Measurements from ENCODE around the gene LUZP2. TPM values are rescaled to one million over a fixed set of nuclear protein-coding genes. Genes with fewer than 3 reads are reported as not detected.

Gene LUZP2
- not detected in 2 replicates for total RNA-seq (2014; rRNA removed; shearing (Covaris generic))

GRCh38 chr11:24496736-24497725, at the start of gene LUZP2:
LUZP2 (plus strand) TSS chr11:24497053.
- DNase-seq (ENCODE audit: low spot score) = no peak

- DNase-seq (ENCODE audit: low spot score) = no peak
Observed at GRCh38 chr11:24453129-24453718, 43.6 kb upstream of the LUZP2 start.

GRCh38 chr11:24457985-24458384, 38.9 kb upstream of the LUZP2 start:
- DNase-seq (ENCODE audit: low spot score) = no peak

GRCh38 chr11:24470431-24470830, 26.4 kb upstream of the LUZP2 start:
- DNase-seq (ENCODE audit: low spot score) = no peak

- no peak for DNase-seq (ENCODE audit: low spot score)
Observed at GRCh38 chr11:24471084-24471483, 25.8 kb upstream of the LUZP2 start.

- no peak for DNase-seq (ENCODE audit: low spot score)
Observed at GRCh38 chr11:24478718-24479117, 18.1 kb upstream of the LUZP2 start.

GRCh38 chr11:24489477-24489876, 7.4 kb upstream of the LUZP2 start:
- DNase-seq (ENCODE audit: low spot score) = no peak

GRCh38 chr11:24496386-24496735, 492 bp upstream of the LUZP2 start:
- DNase-seq (ENCODE audit: low spot score) = no peak

GRCh38 chr11:24497831-24498230, 978 bp downstream of the LUZP2 start:
- no peak for DNase-seq (ENCODE audit: low spot score)

GRCh38 chr11:24502425-24502824, 5.6 kb downstream of the LUZP2 start:
- no peak for DNase-seq (ENCODE audit: low spot score)

- peak; percentile 48 for DNase-seq (ENCODE audit: low spot score)
Observed at GRCh38 chr11:24509114-24509513, 12.3 kb downstream of the LUZP2 start.

- peak; percentile 61 for DNase-seq (ENCODE audit: low spot score)
Observed at GRCh38 chr11:24511511-24511910, 14.7 kb downstream of the LUZP2 start.

- no peak for DNase-seq (ENCODE audit: low spot score)
Observed at GRCh38 chr11:24513479-24514218, 16.8 kb downstream of the LUZP2 start.

- DNase-seq (ENCODE audit: low spot score) = no peak
Observed at GRCh38 chr11:24514219-24514594, 17.4 kb downstream of the LUZP2 start.

- DNase-seq (ENCODE audit: low spot score) = peak; percentile 21
Observed at GRCh38 chr11:24515632-24516031, 18.8 kb downstream of the LUZP2 start.

GRCh38 chr11:24516638-24517037, 19.8 kb downstream of the LUZP2 start:
- DNase-seq (ENCODE audit: low spot score) = peak; percentile 48

GRCh38 chr11:24521601-24522000, 24.7 kb downstream of the LUZP2 start:
- no peak for DNase-seq (ENCODE audit: low spot score)

GRCh38 chr11:24524156-24524555, 27.3 kb downstream of the LUZP2 start:
- no peak for DNase-seq (ENCODE audit: low spot score)

- DNase-seq (ENCODE audit: low spot score) = no peak
Observed at GRCh38 chr11:24531528-24531927, 34.7 kb downstream of the LUZP2 start.

- DNase-seq (ENCODE audit: low spot score) = no peak
Observed at GRCh38 chr11:24543771-24544170, 46.9 kb downstream of the LUZP2 start.

GRCh38 chr11:24556693-24557092, 59.8 kb downstream of the LUZP2 start:
- no peak for DNase-seq (ENCODE audit: low spot score)

- peak; percentile 31 for DNase-seq (ENCODE audit: low spot score)
Observed at GRCh38 chr11:24559315-24559714, 62.5 kb downstream of the LUZP2 start.

Data from HT-29 (cell line).